UCSD-AML1 (cell line): ENCODE results near the gene MGME1.
"Not testable (repeated sequence)": the region's sequence is repeated elsewhere in the genome, so short reads cannot be mapped to it uniquely, and the experiment has no call there.

ENCODE experiments used
- DNase-seq: peaks from one replicate; lab custom pipeline; 2025; ENCODE audit not compliant: unreplicated experiment; lab: John Stamatoyannopoulos, UW

The MGME1 gene

DNA sequence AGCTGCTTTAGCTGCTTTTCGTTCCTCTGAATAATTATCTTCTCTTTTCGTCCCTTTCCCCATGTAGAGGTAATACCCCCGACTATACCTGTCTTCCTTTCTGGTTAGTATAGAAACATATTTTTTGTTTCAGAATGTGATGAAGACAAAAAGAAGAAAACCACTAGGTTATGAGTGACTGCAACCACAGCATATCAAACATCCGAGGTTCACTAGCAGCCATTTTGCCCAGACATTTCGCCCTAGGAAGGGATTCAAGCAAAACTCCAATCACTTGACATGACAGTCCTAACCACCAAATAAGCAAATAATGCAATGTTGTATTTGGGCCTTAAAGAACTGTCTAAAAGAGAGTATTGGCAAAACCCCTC is 9.6 kb upstream of the MGME1 start:
- DNase-seq, result no peak

DNA sequence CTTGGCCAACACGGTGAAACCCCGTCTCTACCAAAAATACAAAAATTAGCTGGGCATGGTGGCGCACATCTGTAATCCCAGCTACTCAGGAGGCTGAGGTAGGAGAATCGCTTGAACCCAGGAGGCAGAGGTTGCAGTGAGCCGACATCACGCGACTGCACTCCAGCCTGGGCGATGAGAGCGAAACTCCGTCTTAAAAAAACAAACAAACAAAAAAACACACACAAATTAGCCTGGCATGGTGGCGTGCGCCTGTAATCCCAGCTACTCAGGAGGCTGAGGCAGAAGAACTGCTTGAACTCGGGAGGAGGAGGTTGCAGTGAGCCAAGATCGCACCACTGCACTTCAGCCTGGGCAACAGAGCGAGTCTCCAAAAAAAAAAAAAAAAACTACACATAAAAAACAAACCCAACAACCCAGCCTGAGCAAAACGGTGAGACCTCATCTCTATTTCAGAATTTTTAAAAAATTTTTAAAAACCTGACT is 8.4 kb upstream of the MGME1 start:
- DNase-seq, result not testable (repeated sequence)

GRCh38 chr20:17960927-17961586 is 7.8 kb upstream of the MGME1 start:
- no peak for DNase-seq

GRCh38 chr20:17961587-17961940 is 7.3 kb upstream of the MGME1 start:
- DNase-seq, result no peak

DNA sequence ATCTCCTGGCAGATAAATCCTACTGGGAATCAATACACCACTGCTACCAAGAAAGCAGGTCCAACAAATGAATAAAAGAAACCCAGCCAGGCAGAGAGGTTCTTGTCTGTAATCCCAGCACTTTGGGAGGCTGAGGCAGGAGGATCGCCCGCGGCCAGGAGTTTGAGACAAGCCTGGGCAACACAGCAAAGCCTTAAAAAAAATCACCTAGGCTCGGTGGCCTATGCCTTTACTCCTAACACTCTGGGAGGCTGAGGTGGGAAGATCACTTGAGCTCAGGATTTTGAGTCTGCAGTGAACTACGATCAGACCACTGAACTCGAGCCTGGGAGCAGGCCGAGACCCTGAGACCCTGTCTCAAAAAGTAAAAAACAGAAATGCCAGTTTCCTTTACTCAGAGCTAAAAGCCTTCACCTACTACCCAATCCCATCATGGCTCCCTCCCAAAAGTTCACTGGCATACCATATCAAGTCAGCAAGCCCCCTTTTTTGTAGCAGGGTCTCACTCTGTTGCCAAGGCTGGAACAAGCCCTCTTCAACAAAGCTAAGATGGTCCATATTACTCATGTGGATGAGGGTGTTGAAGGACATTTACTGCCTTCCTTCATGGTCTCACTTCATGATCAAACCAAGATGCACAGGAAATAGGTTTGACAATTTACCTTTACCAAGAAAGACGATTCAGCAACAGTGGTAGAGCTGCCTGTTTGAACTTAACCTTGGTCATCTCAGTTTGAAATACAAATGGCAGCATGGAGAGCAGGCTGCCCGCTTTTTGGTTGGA is 5.5 kb upstream of the MGME1 start:
- no peak for DNase-seq

DNA sequence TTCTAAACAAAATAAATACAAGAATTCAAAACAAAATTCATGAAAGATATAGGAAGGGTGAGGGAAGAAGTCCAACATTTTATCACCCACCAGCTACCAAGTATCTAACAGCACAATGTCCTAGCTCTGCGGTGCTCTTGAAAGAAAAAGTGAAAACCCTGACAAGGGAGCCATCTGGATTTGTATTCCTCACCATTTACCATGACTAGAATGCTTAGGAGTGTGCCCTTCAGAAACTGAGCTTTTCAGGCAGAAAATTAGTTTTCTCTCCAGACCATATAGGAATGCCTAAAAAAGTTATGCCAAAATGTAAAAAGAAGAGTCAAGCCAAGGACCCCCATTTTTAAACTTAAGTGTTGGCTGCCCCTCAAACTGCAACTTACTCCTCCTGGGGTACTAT is 4.7 kb upstream of the MGME1 start:
- DNase-seq, result no peak

DNA sequence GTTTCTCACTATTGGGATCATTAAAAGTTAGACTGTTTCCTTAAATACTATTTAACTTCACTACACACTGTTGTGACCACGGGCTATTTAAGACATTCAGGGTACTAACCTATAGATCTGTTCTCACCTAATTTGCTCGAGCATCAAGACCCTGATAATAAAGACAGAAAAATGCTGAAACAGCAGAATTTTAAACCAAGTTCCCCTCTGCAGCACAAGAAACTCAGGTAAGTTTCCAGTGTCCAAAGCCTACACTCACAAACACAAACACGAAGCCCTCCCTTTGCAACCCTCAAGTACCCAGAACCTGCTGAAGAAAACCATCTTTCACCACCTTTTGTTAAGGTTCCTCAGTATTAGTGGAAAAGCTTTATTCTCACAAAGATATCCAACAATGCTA is 4.2 kb upstream of the MGME1 start:
- DNase-seq, result no peak

- no peak for DNase-seq
Observed at GRCh38 chr20:17965042-17965697, 3.6 kb upstream of the MGME1 start.

GRCh38 chr20:17966432-17967310 is 2.1 kb upstream of the MGME1 start:
- no peak for DNase-seq

GRCh38 chr20:17967521-17968365 is 1.1 kb upstream of the MGME1 start:
- no peak for DNase-seq

GRCh38 chr20:17969278-17969883 is 563 bp downstream of the MGME1 start:
- DNase-seq, result peak; percentile 71

DNA sequence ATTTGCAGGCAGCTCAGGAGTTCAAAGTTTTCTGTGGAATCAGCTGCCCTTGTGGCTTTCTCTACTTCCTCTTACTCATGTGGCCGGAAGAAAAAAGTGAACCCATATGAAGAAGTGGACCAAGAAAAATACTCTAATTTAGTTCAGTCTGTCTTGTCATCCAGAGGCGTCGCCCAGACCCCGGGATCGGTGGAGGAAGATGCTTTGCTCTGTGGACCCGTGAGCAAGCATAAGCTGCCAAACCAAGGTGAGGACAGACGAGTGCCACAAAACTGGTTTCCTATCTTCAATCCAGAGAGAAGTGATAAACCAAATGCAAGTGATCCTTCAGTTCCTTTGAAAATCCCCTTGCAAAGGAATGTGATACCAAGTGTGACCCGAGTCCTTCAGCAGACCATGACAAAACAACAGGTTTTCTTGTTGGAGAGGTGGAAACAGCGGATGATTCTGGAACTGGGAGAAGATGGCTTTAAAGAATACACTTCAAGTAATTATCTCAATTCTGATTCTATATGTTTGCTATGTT is 1.1 kb downstream of the MGME1 start:
- peak; percentile 59 for DNase-seq

DNA sequence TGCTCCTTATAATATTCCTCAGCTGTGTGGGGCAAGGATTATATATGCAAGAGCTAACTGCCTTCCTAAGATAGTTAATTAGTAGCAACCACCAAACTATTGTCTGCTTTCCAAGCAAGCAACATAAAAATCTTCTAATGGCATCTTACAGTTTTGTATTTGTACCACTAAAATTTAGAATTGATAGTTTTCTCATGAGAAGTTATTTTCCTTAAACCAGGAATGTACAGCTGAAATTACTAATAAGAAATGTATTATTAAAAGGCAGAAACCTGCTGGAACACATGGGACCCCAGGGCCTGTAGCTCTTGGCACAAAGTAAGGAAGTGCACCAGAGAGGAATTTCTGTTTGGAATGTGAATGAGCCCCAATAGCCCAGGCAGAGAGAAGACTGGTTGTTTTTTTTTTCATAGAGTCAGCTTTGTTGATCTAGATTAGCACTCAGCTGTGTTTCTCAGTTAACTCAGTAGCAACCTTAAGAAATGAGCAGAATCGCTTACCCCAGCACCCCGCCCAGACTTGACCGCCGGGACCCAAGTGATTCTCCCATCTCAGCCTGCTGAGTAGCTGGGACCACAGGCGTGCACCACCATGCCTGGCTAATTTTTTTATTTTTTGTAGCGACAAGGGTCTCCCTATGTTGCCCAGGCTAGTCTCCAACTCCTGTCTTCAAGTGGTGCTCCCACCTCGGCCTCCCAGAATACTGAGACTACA is 2.6 kb downstream of the MGME1 start:
- no peak for DNase-seq

GRCh38 chr20:17972121-17972520 is 3.3 kb downstream of the MGME1 start:
- DNase-seq, result no peak

- no peak for DNase-seq
Observed at GRCh38 chr20:17976305-17976704, 7.5 kb downstream of the MGME1 start.

GRCh38 chr20:17985388-17986018 is 16.7 kb downstream of the MGME1 start:
- DNase-seq, result no peak

- DNase-seq, result no peak
Observed at GRCh38 chr20:17987988-17988387, 19.2 kb downstream of the MGME1 start.

GRCh38 chr20:17990278-17990972 is 21.6 kb downstream of the MGME1 start:
- DNase-seq, result no peak
